D721Med (cell line): ENCODE results near the gene PTPN21.

Experiments used
- DNase-seq: peaks from one replicate; pipeline ENCODE4 v3.0.0; 2011; ENCODE audit warnings: low spot score; ENCODE audit not compliant: insufficient read length
- FAIRE-seq: peaks from 2 replicates; lab custom pipeline; 2011; peaks lifted over from hg19 to GRCh38; lab: Jason Lieb, UNC
- TF ChIP-seq, protein P1 (sequence below): IDR thresholded peaks from 2 replicates; pipeline ENCODE4 v1.5.1; 2012; ENCODE audit warnings: mild to moderate bottlenecking, control low read depth; ENCODE audit not compliant: insufficient read depth; ENCODE audit errors: missing control alignments

Gene PTPN21

DNA sequence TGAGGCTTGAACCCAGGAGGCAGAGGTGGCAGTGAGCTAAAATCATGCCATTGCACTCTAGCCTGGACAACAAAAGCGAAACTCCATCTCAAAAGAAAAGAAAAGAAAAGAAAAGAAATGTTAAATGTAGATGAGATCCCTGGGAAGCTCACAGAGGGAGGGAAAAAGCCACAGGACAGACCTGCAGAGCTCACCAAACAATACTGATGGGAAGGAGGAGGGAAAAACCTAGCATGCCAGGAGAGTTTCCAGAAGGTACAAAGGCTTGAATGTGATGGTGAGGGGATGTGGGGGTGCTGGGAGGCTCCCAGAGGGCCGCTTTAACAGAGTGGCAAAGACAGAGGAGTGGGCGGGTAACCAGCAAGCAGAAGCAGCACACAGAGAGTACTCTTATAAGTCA, 72.3 kb downstream of the PTPN21 start:
- FAIRE-seq (no peak), DNase-seq (no peak)
- TF ChIP-seq, protein P1, sequence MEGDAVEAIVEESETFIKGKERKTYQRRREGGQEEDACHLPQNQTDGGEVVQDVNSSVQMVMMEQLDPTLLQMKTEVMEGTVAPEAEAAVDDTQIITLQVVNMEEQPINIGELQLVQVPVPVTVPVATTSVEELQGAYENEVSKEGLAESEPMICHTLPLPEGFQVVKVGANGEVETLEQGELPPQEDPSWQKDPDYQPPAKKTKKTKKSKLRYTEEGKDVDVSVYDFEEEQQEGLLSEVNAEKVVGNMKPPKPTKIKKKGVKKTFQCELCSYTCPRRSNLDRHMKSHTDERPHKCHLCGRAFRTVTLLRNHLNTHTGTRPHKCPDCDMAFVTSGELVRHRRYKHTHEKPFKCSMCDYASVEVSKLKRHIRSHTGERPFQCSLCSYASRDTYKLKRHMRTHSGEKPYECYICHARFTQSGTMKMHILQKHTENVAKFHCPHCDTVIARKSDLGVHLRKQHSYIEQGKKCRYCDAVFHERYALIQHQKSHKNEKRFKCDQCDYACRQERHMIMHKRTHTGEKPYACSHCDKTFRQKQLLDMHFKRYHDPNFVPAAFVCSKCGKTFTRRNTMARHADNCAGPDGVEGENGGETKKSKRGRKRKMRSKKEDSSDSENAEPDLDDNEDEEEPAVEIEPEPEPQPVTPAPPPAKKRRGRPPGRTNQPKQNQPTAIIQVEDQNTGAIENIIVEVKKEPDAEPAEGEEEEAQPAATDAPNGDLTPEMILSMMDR = no peak

DNA sequence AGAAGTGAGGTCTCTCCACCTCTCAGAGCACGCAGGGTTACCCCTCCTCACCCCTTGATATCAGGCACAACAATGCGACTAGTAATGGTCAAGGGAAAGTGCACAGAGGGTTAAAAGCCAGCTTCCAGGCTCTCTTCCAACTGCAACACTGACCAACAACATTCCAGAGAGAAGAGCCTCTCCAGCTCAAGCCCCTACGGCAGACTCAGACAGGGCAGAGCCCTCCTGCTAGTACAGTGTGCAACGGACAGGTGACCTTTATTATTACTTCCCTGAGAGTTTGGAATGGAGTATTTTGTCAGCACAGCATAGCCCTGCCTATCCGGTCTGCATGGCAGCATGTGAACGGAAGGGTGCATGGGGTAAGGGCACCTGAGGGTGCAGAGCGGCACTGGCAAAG, 73.0 kb downstream of the PTPN21 start:
- TF ChIP-seq, protein P1 = no peak
- FAIRE-seq (no peak), DNase-seq (no peak)

DNA sequence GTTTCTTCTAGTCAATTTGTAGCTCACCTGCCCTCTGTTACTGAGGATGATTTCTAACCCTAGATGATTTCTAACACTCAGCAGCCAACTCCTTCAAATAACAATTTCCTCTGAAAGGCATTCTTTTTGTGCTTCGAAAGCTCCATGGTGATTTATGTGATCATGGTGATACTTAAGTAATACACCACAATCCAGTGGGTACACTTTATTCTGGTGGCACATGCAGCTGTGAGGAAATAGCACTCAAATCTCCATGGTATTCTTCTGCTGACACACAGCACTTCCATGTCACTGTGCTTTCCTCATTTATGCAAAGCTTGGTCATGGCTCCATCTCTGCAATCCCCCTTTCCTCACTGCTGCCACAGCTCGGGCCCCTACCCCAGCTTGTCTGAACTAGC, 73.7 kb downstream of the PTPN21 start:
- DNase-seq = no peak
- TF ChIP-seq, protein P1 = no peak
- no peak for FAIRE-seq

DNA sequence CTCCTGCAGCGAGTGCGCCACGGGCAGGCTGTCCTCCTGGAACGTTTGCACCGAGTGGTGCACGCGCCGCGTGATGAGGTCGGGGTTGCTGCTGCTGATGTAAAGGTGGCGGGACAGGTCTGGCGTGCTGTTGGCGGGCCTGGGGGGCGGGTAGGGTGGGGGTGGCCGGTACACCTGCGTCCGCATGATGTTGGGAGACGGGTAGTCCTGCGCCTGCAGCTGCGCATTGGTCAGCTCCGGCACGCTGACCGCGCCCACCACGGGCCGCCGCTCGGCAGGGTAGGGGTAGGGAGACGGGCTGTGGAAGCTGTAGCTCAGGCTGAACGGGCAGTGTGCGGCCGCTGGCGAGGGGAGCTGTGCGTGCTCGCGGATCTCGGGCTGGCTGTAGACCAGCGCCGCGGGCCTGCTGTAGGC, 75.2 kb downstream of the PTPN21 start:
- no peak for DNase-seq
- TF ChIP-seq, protein P1 = no peak
- no peak for FAIRE-seq

DNA sequence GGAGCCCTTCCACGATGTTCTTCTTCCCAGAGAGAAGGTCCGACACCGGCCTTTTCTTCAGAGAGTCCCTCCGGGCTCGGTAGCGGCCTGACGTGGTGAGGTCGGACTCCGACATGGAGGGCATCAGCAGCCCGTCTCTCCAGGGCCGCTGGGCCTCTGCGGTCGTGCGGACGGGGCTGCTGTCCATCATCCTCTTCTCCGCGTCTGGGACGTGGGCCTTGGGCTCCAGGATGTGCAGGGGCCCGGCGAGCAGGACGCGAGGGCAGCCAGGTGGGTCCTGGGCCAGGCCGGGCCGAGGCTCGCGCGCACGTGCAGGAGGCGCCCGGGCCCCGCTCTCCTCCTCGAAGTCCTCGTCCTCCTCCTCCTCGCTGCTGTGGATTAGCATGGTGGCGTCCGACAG, 75.9 kb downstream of the PTPN21 start:
- FAIRE-seq = no peak
- DNase-seq = no peak
- TF ChIP-seq, protein P1 = no peak

DNA sequence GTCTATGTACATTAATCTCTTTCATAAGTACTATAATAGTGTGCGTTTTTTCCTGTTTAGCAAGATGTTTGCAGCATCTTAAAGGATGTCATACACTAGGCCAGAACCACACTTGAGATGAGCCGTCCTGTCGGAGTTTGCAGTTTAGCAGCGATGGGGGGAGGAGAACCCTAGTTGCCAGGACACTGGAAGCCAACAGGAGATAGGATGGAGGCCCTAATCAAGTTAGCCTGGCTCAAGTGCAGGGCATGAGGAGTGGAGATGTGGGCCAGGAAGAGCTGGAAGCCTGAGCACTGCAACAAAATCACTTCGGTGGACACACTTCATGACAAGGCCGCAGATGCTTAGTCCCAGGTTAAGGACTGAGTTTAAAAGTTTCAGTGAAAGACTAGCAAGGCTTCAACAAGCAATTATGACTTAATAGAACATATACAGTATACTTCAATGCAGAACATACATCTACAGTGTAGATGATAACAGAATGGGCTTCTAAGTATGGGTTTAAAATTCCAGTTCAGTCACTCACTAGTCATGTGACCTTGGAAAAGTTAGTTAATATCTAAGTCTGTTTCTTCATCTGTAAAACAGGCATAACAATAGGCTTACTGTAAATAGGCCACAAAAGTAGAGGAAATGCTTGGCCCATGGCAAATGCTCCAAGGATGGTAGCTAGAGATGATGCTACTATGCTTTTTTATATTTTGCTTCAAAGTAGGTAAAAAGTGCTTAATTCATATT, 77.1 kb downstream of the PTPN21 start:
- no peak for FAIRE-seq
- DNase-seq = no peak
- TF ChIP-seq, protein P1 = no peak

DNA sequence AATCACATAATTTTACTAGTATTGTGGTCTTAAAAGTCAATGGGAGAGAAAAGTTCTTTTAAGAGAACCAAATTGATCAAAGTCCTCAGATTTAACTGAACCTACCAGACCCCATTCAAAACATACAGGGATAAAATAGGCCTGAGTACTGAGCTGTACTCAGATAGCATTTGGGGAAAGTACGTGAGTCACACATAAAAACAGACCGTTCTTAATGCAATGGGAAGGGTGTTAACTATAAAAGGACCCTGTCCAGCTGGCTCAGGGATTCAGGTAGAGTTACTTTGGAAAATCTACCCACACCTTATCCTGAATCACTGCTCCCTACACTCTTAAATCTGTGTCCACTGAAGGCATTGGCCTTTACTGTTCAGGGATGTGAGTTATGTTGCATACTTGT, 78.0 kb downstream of the PTPN21 start:
- TF ChIP-seq, protein P1 = no peak
- FAIRE-seq = no peak
- DNase-seq = no peak
